ENCODE data around the gene GSK3A. TPM values are rescaled to one million over a fixed set of nuclear protein-coding genes. Genes with fewer than 3 reads are reported as not detected.
A peak's percentile ranks its signal among the peaks of the same experiment; 100 is the strongest.

GSK3A gene
- total and polyA plus RNA-seq, 2 donors (not counting 1 experiment from before 2014, with no cell fraction given), result 38.5 to 42.0 TPM

- Histone ChIP-seq H3K36me3 (replicated peaks in 1 of 2; ENCODE audit: control extremely low read depth in 1 of 2, control insufficient read depth in 1 of 2, extremely low read depth in 1 of 2, insufficient read depth in 2 of 2, low read length in 1 of 2) (peaks cover 0 to 27% of the 10 kb centered on the region in 2 experiments), H3K27ac (ENCODE audit: low read length in 2 of 2) (peak overlapping the region; percentile 45 to 73), H3K9ac (ENCODE audit: low read length) (no peak overlapping the region), H3K9me3 (ENCODE audit: control extremely low read depth in 1 of 3, control insufficient read depth in 2 of 3, insufficient read depth in 1 of 3, low read length in 2 of 3) (peaks cover 0 to 7% (median 4%) of the 10 kb centered on the region in 3 donors), H3K4me3 (ENCODE audit: control extremely low read depth in 1 of 5, extremely low read depth in 1 of 5, insufficient read depth in 1 of 5, low read depth in 2 of 5, low read length in 4 of 5) (no peak overlapping the region), H3K4me1 (ENCODE audit: control insufficient read depth in 2 of 2, insufficient read depth in 2 of 2, low read length in 2 of 2) (peaks cover 41 to 54% of the 10 kb centered on the region in 2 donors), H4K20me1 (ENCODE audit: control insufficient read depth, insufficient read depth, low read length, poor library complexity, severe bottlenecking) (peaks cover 10% of the 10 kb centered on the region), H3K27me3 (replicated peaks in 1 of 4; ENCODE audit: control extremely low read depth in 1 of 4, control insufficient read depth in 3 of 4, insufficient read depth in 4 of 4, low read length in 3 of 4) (no peaks in the 10 kb centered on the region), H2AFZ (ENCODE audit: insufficient read depth, low read depth, low read length, poor library complexity, severe bottlenecking) (no peak overlapping the region), H3K79me2 (ENCODE audit: control insufficient read depth, insufficient read depth, low read length) (peaks cover 17% of the 10 kb centered on the region), H3K4me2 (replicated peaks; ENCODE audit: low read depth, low read length, poor library complexity, severe bottlenecking) (peak overlapping the region; percentile 52)
- DNase-seq (no peak), ATAC-seq (ENCODE audit: low read depth) (no peak)
- Mint-ChIP-seq H3K4me1 (peaks cover 59% of the 10 kb centered on the region), H3K4me3 (peak overlapping the region; percentile 19), H3K27me3 (no peaks in the 10 kb centered on the region), H3K27ac (peak overlapping the region; percentile 65), H3K9me3 (ENCODE audit: insufficient read depth) (peaks cover 2% of the 10 kb centered on the region)
- POLR2A ChIA-PET, result no interaction called here
- WGBS (ENCODE audit: insufficient coverage), result 97% methylated on average over 47 of the region's 47 CpGs
- no peak for TF ChIP-seq CTCF (IDR thresholded peaks at IDR 0.05)
- TF ChIP-seq EZH2 (IDR thresholded peaks at IDR 0.05; ENCODE audit: borderline replicate concordance, insufficient read depth, low read depth, low read length, poor library complexity, severe bottlenecking), result no peak
- intact Hi-C loops (cut with micrococcal nuclease), result no loop called here
- CTCF ChIA-PET, result no interaction called here
Measured at GRCh38 chr19:42196011-42197001, 46.1 kb downstream of the GSK3A start.

GRCh38 chr19:42193706-42194105, 48.7 kb downstream of the GSK3A start:
- H3K4me3 Mint-ChIP-seq, result no peak overlapping the region
- peaks cover 37% of the 10 kb centered on the region for H3K4me1 Mint-ChIP-seq
- no peak for TF ChIP-seq EZH2 (IDR thresholded peaks at IDR 0.05; ENCODE audit: borderline replicate concordance, insufficient read depth, low read depth, low read length, poor library complexity, severe bottlenecking)
- TF ChIP-seq CTCF (IDR thresholded peaks at IDR 0.05), result no peak

More at GRCh38 chr19:42193706-42194105, 48.7 kb downstream of the GSK3A start:
- no peak overlapping the region for H3K4me2 ChIP-seq (replicated peaks; ENCODE audit: low read depth, low read length, poor library complexity, severe bottlenecking)
- peaks cover 16 to 28% of the 10 kb centered on the region in 2 donors for H3K4me1 ChIP-seq (ENCODE audit: control insufficient read depth in 2 of 2, insufficient read depth in 2 of 2, low read length in 2 of 2)
- Mint-ChIP-seq H3K9me3 (ENCODE audit: insufficient read depth) (peaks cover 2% of the 10 kb centered on the region), H3K27ac (no peak overlapping the region), H3K27me3 (no peaks in the 10 kb centered on the region)
- H4K20me1 ChIP-seq (ENCODE audit: control insufficient read depth, insufficient read depth, low read length, poor library complexity, severe bottlenecking), result peaks cover 8% of the 10 kb centered on the region
- intact Hi-C loops (cut with micrococcal nuclease), result no loop called here
- H3K4me3 ChIP-seq (ENCODE audit: control extremely low read depth in 1 of 5, extremely low read depth in 1 of 5, insufficient read depth in 1 of 5, low read depth in 2 of 5, low read length in 4 of 5), result no peak overlapping the region
- CTCF ChIA-PET, result interaction anchor here (1.1 kb wide), 1 partner anchor 86 kb away, joined by 3 read pairs; no protein-coding TSS in a partner anchor
- no peak overlapping the region for H2AFZ ChIP-seq (ENCODE audit: insufficient read depth, low read depth, low read length, poor library complexity, severe bottlenecking)
- POLR2A ChIA-PET, result interaction anchor here (0.6 kb wide), 1 partner anchor 17 kb away, joined by 6 read pairs; no protein-coding TSS in a partner anchor
- no peak overlapping the region for H3K9ac ChIP-seq (ENCODE audit: low read length)
- DNase-seq (no peak), ATAC-seq (ENCODE audit: low read depth) (no peak)
- no peak overlapping the region for H3K27ac ChIP-seq (ENCODE audit: low read length in 2 of 2)
- peaks cover 0 to 7% (median 4%) of the 10 kb centered on the region in 3 donors for H3K9me3 ChIP-seq (ENCODE audit: control extremely low read depth in 1 of 3, control insufficient read depth in 2 of 3, insufficient read depth in 1 of 3, low read length in 2 of 3)
- H3K79me2 ChIP-seq (ENCODE audit: control insufficient read depth, insufficient read depth, low read length), result peaks cover 17% of the 10 kb centered on the region
- H3K27me3 ChIP-seq (replicated peaks in 1 of 4; ENCODE audit: control extremely low read depth in 1 of 4, control insufficient read depth in 3 of 4, insufficient read depth in 4 of 4, low read length in 3 of 4), result no peaks in the 10 kb centered on the region
- peaks cover 0 to 18% of the 10 kb centered on the region in 2 experiments for H3K36me3 ChIP-seq (replicated peaks in 1 of 2; ENCODE audit: control extremely low read depth in 1 of 2, control insufficient read depth in 1 of 2, extremely low read depth in 1 of 2, insufficient read depth in 2 of 2, low read length in 1 of 2)
- 100% methylated on average over 1 of the region's 3 CpGs for WGBS (ENCODE audit: insufficient coverage)
